Measurements from ENCODE around the gene BMPR1B. TPM values are rescaled to one million over a fixed set of nuclear protein-coding genes. Genes with fewer than 3 reads are reported as not detected.
A peak's percentile ranks its signal among the peaks of the same experiment; 100 is the strongest.

BMPR1B gene
- under 1 TPM in 1 of 3 donors, not detected in 2; 0.25 TPM for total RNA-seq
- 0.05 TPM for total RNA-seq (2013)

DNA sequence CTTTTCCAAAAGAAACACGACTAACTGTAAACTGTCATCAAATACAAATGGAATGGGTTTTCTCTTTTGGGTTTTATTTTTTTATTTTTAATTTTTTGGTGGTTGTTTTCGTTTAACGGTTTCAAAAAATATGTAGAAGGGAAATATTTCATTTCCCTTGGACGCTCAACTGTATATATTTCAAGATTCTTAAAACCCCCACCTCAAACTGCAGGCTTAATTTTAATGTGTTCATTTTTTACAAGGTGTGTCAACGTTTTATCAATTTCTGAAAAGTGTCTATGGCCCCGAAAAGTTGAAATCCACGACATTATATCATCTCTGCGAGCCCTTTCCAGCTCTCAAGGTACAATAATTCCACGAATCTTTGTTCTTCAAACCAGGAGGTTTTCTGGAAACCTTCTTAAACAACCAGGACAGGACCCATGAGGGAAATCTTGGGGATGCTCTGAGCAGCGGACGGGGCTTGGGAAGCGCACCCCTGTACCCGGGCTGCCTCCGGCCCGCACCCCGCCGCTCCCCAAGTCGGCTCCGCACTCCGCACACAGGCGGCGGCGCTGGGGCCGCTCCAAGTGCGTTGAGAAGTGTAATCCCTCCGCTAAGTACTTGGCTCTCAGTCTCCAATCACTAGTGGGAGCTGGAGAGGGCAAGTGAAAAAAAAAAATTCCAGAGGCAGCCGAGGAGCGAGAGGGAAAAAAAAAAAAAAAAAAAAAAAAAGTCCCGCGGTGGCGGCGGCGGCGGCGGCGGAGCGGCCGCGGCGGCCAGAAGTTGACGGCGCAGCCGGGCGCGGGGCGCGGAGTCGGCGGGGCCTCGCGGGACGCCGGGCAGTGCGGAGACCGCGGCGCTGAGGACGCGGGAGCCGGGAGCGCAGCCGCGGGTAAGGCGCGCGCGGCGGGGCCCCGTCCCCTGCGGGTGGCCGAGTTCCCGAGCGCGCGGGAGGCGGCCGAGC lies at the start of gene BMPR1B:
Gene BMPR1B, plus strand, starts transcription at position 764 of the 949 bp plus-strand sequence. CDS start 346,470 bp downstream, outside the sequence.
- no peaks in the 10 kb centered on the region for H3K36me3 ChIP-seq (ENCODE audit: control insufficient read depth, insufficient read depth, low read length)
- peaks cover 20% of the 10 kb centered on the region for H3K27me3 ChIP-seq (ENCODE audit: control insufficient read depth, insufficient read depth, low read length)
- DNase-seq (no peak), ATAC-seq (peak in 1 of 3 donors; percentile 45)
- no peaks in the 10 kb centered on the region for H3K9me3 Mint-ChIP-seq
- no peak within 1 kb of the TSS for H3K27ac ChIP-seq (ENCODE audit: low read length)
- no peaks in the 10 kb centered on the region for H3K4me1 ChIP-seq (ENCODE audit: control insufficient read depth, insufficient read depth, low read length)
- intact Hi-C loops (cut with micrococcal nuclease): no loop called here
- TF ChIP-seq, protein P1, sequence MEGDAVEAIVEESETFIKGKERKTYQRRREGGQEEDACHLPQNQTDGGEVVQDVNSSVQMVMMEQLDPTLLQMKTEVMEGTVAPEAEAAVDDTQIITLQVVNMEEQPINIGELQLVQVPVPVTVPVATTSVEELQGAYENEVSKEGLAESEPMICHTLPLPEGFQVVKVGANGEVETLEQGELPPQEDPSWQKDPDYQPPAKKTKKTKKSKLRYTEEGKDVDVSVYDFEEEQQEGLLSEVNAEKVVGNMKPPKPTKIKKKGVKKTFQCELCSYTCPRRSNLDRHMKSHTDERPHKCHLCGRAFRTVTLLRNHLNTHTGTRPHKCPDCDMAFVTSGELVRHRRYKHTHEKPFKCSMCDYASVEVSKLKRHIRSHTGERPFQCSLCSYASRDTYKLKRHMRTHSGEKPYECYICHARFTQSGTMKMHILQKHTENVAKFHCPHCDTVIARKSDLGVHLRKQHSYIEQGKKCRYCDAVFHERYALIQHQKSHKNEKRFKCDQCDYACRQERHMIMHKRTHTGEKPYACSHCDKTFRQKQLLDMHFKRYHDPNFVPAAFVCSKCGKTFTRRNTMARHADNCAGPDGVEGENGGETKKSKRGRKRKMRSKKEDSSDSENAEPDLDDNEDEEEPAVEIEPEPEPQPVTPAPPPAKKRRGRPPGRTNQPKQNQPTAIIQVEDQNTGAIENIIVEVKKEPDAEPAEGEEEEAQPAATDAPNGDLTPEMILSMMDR (IDR thresholded peaks at IDR 0.05): no peak
- peak within 1 kb of the TSS; percentile 65 for H3K4me3 Mint-ChIP-seq
- no peak within 1 kb of the TSS for H3K27ac Mint-ChIP-seq
- peaks cover 0 to 7% of the 10 kb centered on the region in 2 donors for H3K4me1 Mint-ChIP-seq
- H3K27me3 Mint-ChIP-seq (ENCODE audit: low read depth in 2 of 2): peaks cover 56 to 76% of the 10 kb centered on the region in 2 donors
- H3K36me3 Mint-ChIP-seq: no peaks in the 10 kb centered on the region
- 3% methylated on average over 73 of the region's 77 CpGs for WGBS (ENCODE audit: insufficient coverage)
- no peaks in the 10 kb centered on the region for H3K9me3 ChIP-seq (ENCODE audit: control insufficient read depth, insufficient read depth, low read length)
- no peak within 1 kb of the TSS for H3K4me3 ChIP-seq (ENCODE audit: low read length)

DNA sequence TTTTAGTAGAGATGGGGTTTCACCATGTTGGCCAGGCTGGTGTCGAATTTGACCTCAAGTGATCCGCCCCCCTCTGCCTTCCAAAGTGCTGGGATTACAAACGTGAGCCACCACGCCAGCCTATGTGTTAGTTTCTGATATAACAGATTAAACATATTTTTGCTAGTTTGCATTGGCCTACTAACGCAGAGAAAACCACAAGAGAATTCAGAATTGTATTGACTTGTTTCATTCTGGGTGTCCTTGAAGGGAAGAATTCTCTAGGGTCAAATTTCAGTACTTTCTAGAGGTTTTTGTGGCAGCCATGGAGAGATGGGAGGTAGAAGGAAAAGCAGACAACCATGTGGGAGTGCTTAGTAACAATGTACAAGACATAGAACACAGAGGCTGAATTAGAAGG lies 46.1 kb upstream of the BMPR1B start:
- no peak overlapping the region for H3K4me3 ChIP-seq (ENCODE audit: low read length)
- Mint-ChIP-seq H3K27ac (no peak overlapping the region), H3K9me3 (peaks cover under 1 to 2% of the 10 kb centered on the region in 2 donors), H3K36me3 (no peaks in the 10 kb centered on the region), H3K4me3 (no peak overlapping the region), H3K4me1 (no peaks in the 10 kb centered on the region), H3K27me3 (ENCODE audit: low read depth in 2 of 2) (peaks cover 0 to 8% of the 10 kb centered on the region in 2 donors)
- ATAC-seq (no peak), DNase-seq (no peak)
- TF ChIP-seq, protein P1 (IDR thresholded peaks at IDR 0.05): no peak
- no peak overlapping the region for H3K27ac ChIP-seq (ENCODE audit: low read length)
- no peaks in the 10 kb centered on the region for H3K27me3 ChIP-seq (ENCODE audit: control insufficient read depth, insufficient read depth, low read length)
- intact Hi-C loops (cut with micrococcal nuclease): no loop called here
- H3K4me1 ChIP-seq (ENCODE audit: control insufficient read depth, insufficient read depth, low read length): no peaks in the 10 kb centered on the region
- WGBS (ENCODE audit: insufficient coverage): 75% methylated on average over 5 of the region's 5 CpGs
- H3K36me3 ChIP-seq (ENCODE audit: control insufficient read depth, insufficient read depth, low read length): no peaks in the 10 kb centered on the region
- H3K9me3 ChIP-seq (ENCODE audit: control insufficient read depth, insufficient read depth, low read length): no peaks in the 10 kb centered on the region

DNA sequence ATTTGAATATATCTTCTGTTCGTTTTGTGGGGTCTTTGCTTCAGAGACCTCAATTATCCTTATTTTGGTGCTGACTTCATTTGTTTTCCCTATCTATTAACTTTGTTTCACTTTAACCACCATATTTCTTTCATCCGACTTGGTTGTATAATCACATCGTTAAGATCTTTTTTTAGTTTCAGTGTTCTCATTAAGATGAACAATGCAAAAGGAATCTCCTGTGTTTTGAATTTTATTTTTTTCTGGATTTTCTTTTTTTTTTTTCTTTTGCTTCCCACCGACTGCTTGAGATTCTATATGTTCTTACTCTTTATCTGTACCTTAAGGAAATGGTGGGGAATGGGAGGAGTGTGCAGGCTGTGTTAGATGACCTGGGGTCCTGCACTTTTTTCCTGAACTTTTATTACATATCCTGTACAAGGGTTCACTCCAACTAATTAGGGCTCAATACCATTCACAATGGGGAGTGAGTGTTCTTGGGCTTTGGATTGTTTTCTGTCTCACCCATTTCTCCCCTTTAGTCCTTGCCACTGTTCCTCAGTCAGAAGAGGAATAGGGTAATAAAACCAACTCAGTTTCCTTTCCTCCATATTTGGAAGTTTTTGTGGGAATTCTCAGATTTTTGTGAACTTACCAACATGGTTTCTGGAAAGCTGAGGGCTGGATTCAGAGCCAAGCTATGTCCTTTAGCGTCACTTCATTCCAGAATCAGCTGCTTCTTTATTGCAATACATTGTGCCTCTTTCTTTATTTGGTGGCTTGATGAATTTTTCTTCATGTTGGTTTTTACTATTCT lies 43.2 kb upstream of the BMPR1B start:
- no peak for ATAC-seq
- no peaks in the 10 kb centered on the region for H3K4me1 Mint-ChIP-seq

More for the DNA sequence above, 43.2 kb upstream of the BMPR1B start:
- 100% methylated on average over 3 of the region's 5 CpGs for WGBS (ENCODE audit: insufficient coverage)
- Histone ChIP-seq H3K9me3 (ENCODE audit: control insufficient read depth, insufficient read depth, low read length) (no peaks in the 10 kb centered on the region), H3K36me3 (ENCODE audit: control insufficient read depth, insufficient read depth, low read length) (no peaks in the 10 kb centered on the region), H3K4me1 (ENCODE audit: control insufficient read depth, insufficient read depth, low read length) (no peaks in the 10 kb centered on the region), H3K27me3 (ENCODE audit: control insufficient read depth, insufficient read depth, low read length) (no peaks in the 10 kb centered on the region), H3K4me3 (ENCODE audit: low read length) (no peak overlapping the region), H3K27ac (ENCODE audit: low read length) (no peak overlapping the region)
- Mint-ChIP-seq H3K27ac (no peak overlapping the region), H3K36me3 (no peaks in the 10 kb centered on the region), H3K27me3 (ENCODE audit: low read depth in 2 of 2) (peaks cover 0 to 10% of the 10 kb centered on the region in 2 donors), H3K4me3 (no peak overlapping the region), H3K9me3 (no peaks in the 10 kb centered on the region)
- TF ChIP-seq, protein P1 (IDR thresholded peaks at IDR 0.05): no peak
- intact Hi-C loops (cut with micrococcal nuclease): no loop called here
- DNase-seq: no peak

Data from natural killer cell (primary cell).